Stimulated activated CD4-positive, alpha-beta T cell treated with anti-CD3 and anti-CD28 coated beads, Interleukin-12 subunit alpha, Interleukin-12 subunit beta, amount 100 ng/mL, for 24 hours (primary cell): ENCODE results near the gene KCNJ5.

ENCODE experiments used
- DNase-seq, 2 experiments: peaks; one replicate each; pipeline ENCODE4 v3.0.0-alpha.2; 2020; ENCODE audit warnings: low read depth in 2 of 2

Gene KCNJ5

DNA sequence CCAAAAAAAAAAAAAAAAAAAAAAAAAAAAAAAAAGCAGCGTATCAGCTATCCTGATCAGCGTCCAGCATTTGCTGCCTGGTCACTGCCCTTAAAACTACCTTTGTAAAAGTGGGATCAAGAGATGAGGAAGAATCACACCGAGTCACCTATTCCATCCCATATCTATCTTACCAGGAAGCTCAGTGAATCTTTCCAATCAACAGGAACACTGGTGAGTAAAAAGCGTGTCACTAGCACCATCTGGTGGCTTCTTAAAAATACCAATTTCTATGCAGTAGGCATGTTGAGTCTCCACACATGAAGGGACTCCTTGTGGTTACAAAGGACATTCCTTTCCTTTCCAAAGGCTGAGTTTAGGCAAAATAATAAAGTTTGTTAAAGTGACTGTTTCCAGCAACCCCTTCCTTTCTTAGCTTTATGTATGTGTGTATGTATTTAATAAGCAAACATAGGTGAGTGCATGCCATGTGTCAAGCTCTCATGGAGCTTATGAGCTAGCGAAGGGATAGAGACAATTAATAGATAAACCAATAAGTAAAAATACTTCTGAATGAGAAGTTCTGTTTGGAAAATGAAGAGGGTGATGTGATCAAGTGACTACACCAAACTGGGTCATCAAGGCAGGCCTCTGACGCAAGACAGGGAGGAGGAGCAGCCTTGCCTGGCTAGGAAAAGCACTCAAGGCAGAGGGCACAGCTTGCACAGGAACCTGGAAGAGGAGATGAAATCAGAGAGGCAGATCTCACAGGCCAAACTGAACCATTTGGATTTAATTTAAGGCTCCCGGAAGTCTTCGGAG is 65.4 kb downstream of the KCNJ5 start:
- DNase-seq = no peak

DNA sequence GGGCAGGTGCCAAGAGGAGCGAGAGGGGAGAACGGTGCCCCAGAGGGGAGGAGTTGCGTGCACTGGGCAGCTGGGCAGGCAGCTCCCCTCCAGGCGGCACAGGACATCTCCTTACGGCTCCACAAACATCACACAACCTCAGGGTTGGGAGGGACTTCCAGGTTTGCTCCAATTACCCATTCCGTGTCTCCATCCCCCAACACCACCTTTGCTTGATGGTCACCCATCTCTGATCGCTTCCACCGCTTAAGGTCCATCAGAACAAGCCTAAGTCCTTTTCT is 66.0 kb downstream of the KCNJ5 start:
- no peak for DNase-seq

DNA sequence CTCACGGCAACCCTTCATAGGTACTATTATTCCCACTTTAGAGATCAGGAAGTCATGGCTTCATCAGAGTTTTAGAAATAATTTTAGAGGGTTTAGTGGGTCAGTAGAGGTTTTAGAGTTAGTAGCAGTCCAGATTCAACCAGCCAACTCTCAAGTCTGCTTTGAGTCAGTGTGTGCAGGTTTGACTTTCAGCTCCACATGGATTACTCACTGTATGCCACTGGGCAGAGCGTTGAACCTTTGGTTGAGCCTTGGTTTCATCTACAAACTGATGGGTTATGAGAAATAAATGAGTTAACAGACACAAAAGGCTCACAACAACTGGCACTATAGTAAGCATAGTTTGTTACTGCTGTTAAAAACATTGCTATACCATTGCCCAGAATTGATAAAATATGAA is 70.5 kb downstream of the KCNJ5 start:
- no peak for DNase-seq

DNA sequence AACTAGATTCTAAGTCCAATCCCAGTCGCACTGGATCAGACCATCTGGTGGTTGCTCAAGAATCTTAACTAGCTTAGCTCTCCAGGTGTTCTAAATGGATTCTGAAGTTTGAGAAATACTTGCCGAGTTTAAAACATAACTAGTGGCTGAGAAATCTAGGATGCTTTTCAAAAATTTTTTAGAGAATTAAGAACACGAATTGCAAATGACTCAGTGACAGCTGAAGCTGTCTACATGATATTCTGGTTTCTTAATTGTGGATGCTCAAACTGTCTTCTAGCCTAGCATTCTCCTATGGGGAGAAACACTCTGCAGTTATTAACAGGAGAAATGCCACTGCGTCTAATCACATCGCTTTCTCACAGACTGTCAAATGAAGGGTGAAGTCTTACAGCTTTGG is 71.7 kb downstream of the KCNJ5 start:
- DNase-seq = no peak

DNA sequence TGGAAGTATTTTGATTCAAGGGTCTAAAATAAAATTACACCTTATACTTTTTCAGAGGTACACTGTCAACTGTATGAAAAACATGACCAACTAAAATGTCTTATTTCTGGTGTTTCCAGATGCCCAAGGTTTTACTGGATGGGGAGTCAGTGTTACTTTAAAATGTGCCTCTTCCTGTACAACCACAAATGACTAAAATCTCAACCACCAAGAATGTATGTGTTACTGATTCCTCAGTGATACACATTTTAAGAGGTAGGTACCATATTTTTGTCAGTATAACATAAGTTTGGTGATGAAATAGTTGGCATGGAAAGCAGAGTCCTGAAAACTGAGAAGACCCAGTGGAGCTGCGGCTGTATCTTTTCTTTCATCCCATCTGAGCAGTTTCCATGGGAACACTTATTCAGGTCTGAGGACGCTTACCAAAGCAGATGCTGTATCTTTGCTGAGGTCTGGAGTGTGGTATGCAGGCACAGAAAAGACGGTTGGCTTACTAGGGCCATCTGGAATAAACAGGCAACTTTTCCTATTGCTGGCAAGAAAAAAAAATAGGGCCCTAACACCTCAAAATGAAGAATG is 72.7 kb downstream of the KCNJ5 start:
- no peak for DNase-seq

DNA sequence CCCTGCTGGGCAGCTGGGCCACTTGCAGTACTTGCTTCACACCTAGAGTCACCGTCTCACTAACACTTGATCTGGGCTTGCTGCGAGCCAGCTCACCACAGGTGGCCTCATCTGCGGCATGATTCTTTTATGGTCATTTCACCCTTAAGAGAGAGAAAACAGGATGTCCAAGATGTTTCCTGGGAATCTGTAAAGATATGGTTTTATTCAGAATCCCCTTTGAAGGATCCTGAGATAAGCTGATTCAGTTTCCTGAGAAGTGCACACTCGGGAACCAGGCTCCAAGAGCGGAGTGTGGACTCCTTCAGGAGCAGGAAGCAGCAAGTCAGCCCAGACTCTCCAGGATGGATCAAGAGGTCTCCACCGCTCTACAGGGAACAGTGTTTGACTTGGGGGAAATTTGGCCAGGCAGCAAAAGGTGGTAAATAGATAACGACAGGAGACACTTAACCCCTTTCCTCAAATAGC is 73.3 kb downstream of the KCNJ5 start:
- DNase-seq = no peak

DNA sequence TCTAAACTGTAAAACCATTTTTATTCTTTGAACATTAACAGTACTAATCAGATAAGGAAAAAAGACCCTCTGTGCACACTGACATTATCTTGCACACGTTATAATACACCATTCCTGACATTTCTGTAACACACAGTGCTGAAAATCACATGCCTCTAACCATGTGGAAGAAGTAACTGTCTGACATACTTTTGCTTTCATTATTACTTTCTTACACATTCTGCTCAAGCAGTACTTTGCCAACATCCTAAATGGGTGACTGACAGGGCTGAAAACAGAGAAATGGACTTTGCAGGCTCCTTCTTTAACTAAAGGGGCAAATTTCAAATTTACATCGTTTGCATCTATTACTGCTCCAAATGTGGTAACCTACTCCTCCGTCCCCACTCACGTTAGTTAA is 74.3 kb downstream of the KCNJ5 start:
- DNase-seq = no peak

DNA sequence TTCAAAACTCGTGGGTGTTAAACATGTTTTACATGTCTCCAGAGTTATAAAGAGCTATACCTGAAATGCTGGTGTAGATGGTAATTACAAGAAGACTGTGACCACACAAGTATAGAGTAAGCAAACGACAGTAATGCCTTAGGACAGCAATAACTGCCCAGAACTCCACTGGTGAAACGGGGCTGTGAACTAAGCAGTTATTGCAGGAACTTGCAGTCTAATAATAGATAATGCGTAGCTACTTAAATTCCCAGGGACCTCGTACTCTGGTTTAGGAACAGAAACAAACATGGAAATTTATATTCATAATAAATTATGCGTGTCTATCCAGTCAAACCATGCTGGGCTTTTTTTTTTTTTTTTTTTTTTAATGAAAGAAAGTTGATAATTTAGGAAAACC is 76.4 kb downstream of the KCNJ5 start:
- no peak for DNase-seq

DNA sequence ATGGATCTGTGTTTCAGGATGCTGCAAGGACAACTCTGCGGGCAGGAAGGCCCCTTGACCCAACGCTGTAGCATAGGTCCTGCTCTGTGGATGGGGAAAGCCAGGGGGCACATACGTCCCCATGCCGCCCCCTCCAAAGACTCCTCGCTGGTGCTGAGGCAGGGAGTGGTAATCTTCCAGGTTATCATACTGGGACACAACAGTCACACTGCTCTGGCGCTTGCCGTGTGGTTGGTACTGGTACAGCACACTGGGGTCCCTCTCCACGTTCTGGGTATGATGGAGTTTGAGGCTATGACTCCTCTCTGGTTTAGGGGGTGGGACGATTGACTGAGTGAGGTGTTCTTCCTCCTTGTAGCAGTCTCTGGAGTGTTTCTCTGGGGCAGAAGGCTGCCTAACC is 77.8 kb downstream of the KCNJ5 start:
- DNase-seq = no peak
